HT1080 (cell line): ENCODE data around the gene FRMD8. TPM values are rescaled to one million over a fixed set of nuclear protein-coding genes. Genes with fewer than 3 reads are reported as not detected.
"Not testable (repeated sequence)": the region's sequence is repeated elsewhere in the genome, so short reads cannot be mapped to it uniquely, and the experiment has no call there.

Experiments
- DNase-seq: peaks from one replicate; pipeline ENCODE4 v3.0.0-alpha.2; 2015; ENCODE audit warnings: low read depth
- total RNA-seq: library from RNA; depleted of rRNA; stranded (reverse); fragments of >200 nt; shearing (Covaris generic); gene quantifications from 2 replicates; pipeline ENCODE4 v1.2.3, GENCODE V29; 2014

FRMD8 gene
- total RNA-seq, 1 experiment from 2014 or later: 32.1 TPM

- no peak for DNase-seq
These were observed 48.4 kb downstream of the FRMD8 start for GRCh38 chr11:65434667-65435410.

GRCh38 chr11:65435411-65435931 lies 49.0 kb downstream of the FRMD8 start:
- DNase-seq: no peak

GRCh38 chr11:65435981-65436411 lies 49.6 kb downstream of the FRMD8 start:
- DNase-seq: no peak

GRCh38 chr11:65436412-65437032 lies 50.1 kb downstream of the FRMD8 start:
- no peak for DNase-seq

GRCh38 chr11:65437436-65438227 lies 51.2 kb downstream of the FRMD8 start:
- no peak for DNase-seq

- DNase-seq: no peak
These were observed 52.1 kb downstream of the FRMD8 start for GRCh38 chr11:65438257-65439151.

- no peak for DNase-seq
These were observed 53.1 kb downstream of the FRMD8 start for GRCh38 chr11:65439331-65440181.

GRCh38 chr11:65440831-65441499 lies 54.5 kb downstream of the FRMD8 start:
- no peak for DNase-seq

- DNase-seq: no peak
These were observed 56.5 kb downstream of the FRMD8 start for GRCh38 chr11:65442842-65443331.

- DNase-seq: no peak
These were observed 58.0 kb downstream of the FRMD8 start for GRCh38 chr11:65444314-65445051.

- no peak for DNase-seq
These were observed 58.7 kb downstream of the FRMD8 start for GRCh38 chr11:65445101-65445603.

- peak; percentile 45 for DNase-seq
These were observed 59.4 kb downstream of the FRMD8 start for GRCh38 chr11:65445604-65446445.

GRCh38 chr11:65446446-65447277 lies 60.2 kb downstream of the FRMD8 start:
- DNase-seq: no peak

- no peak for DNase-seq
These were observed 61.6 kb downstream of the FRMD8 start for GRCh38 chr11:65448074-65448417.

GRCh38 chr11:65448418-65449105 lies 62.1 kb downstream of the FRMD8 start:
- no peak for DNase-seq

- DNase-seq: not testable (repeated sequence)
These were observed 64.9 kb downstream of the FRMD8 start for GRCh38 chr11:65451301-65451700.
